ENCODE data around the gene BCCIP. TPM values are rescaled to one million over a fixed set of nuclear protein-coding genes. Genes with fewer than 3 reads are reported as not detected.
A peak's percentile ranks its signal among the peaks of the same experiment; 100 is the strongest.

BCCIP gene
- total and polyA plus RNA-seq, 2 of the 8 experiments (the other 6 are each of a cell fraction or from before 2014, with no cell fraction given) = 33.9 to 120 TPM

DNA sequence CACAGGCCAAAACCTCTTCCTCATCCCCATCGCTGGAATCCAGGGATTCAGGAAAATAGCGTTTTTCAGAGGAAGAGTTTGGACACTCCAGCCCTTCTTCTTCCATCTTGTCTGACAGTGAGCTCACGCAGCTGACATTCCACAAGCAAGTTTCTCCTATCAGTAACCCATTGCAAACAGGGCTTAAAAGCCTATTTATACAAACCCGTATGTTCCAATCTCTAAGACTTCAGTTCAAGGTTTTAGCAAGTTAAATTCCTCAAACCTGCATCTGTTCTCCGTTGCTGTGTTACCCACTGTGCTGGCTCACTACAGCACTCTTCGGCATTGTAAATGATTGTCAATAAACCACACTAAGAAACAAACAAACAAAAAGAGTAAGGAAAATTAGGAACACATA is 57.4 kb downstream of the BCCIP start:
- Histone ChIP-seq H4K91ac (replicated peaks; ENCODE audit: insufficient read length, low read length) (peak overlapping the region; percentile 10), H2BK5ac (ENCODE audit: low read depth, low read length) (no peak overlapping the region; the same call in 1 of the 2 replicates), H3K9ac (replicated peaks in 1 of 4; ENCODE audit: extremely low read depth in 1 of 4, low read depth in 3 of 4, low read length in 3 of 4) (peak overlapping the region in 2 of 4 experiments; percentile 14 to 15; a peak in 1 of 7 replicates), H2BK20ac (ENCODE audit: low read length) (peak overlapping the region; percentile 86; the same call in 1 of the 2 replicates), H3K27me3 (replicated peaks in 1 of 4; ENCODE audit: control insufficient read depth in 3 of 4, extremely low read depth in 1 of 4, insufficient read depth in 3 of 4, low read length in 3 of 4) (no peaks in the 10 kb centered on the region; a peak in 1 of 7 replicates), H3K79me1 (ENCODE audit: low read depth, low read length) (no peaks in the 10 kb centered on the region; the same call in none of the 2 replicates), H2BK12ac (ENCODE audit: low read depth, low read length) (peak overlapping the region; percentile 86; the same call in 1 of the 2 replicates), H3K4me2 (ENCODE audit: insufficient read depth in 1 of 2, low read depth in 2 of 2, low read length in 2 of 2) (peak overlapping the region; percentile 56 to 70), H3K23me2 (ENCODE audit: low read depth, low read length) (no peaks in the 10 kb centered on the region; the same call in 1 of the 2 replicates), H3K14ac (ENCODE audit: insufficient read length) (no peak overlapping the region), H3K4ac (replicated peaks; ENCODE audit: insufficient read length, low read depth, low read length) (no peak overlapping the region), H3K36me3 (ENCODE audit: control insufficient read depth in 2 of 4, insufficient read depth in 4 of 4, low read length in 3 of 4) (peaks cover 0 to 11% (median 3%) of the 10 kb centered on the region in 4 experiments; a peak in 4 of 8 replicates), H3K4me3 (ENCODE audit: extremely low read depth in 1 of 4, insufficient read depth in 2 of 4, low read depth in 3 of 4, low read length in 4 of 4) (peak overlapping the region in 2 of 4 experiments; percentile 20 to 47; a peak in 4 of 8 replicates), H3K79me2 (ENCODE audit: control insufficient read depth in 1 of 2, insufficient read depth in 2 of 2, low read length in 2 of 2) (no peaks in the 10 kb centered on the region), H3K18ac (ENCODE audit: extremely low read depth, low read length) (peak overlapping the region; percentile 40), H4K8ac (ENCODE audit: extremely low read depth, insufficient read depth, low read length) (no peak overlapping the region), H3K27ac (ENCODE audit: low read depth, low read length) (no peak overlapping the region; the same call in 1 of the 2 replicates), H3K4me1 (replicated peaks in 1 of 4; ENCODE audit: control insufficient read depth in 3 of 4, insufficient read depth in 4 of 4, low read length in 3 of 4) (peaks cover 2 to 19% (median 7%) of the 10 kb centered on the region in 4 experiments), H3K23ac (ENCODE audit: insufficient read length) (no peak overlapping the region), H4K5ac (ENCODE audit: insufficient read length, low read depth, low read length) (no peak overlapping the region), H3K9me3 (ENCODE audit: insufficient read depth in 2 of 2, low read depth in 1 of 2, low read length in 1 of 2) (peaks cover 8 to 12% of the 10 kb centered on the region in 2 experiments), H2BK15ac (ENCODE audit: low read length) (no peak overlapping the region), H2BK120ac (replicated peaks; ENCODE audit: low read depth, low read length) (peak overlapping the region; percentile 80), H3K56ac (replicated peaks; ENCODE audit: insufficient read length, low read depth, low read length) (no peak overlapping the region), H4K20me1 (replicated peaks in 1 of 2; ENCODE audit: control insufficient read depth in 1 of 2, insufficient read depth in 2 of 2, low read length in 2 of 2) (no peaks in the 10 kb centered on the region), H2AK5ac (ENCODE audit: low read depth, low read length) (peak overlapping the region; percentile 75; the same call in 1 of the 2 replicates), H2AFZ (ENCODE audit: low read length) (no peak overlapping the region)
- TF ChIP-seq SIN3A (conservative IDR thresholded peaks at IDR 0.05 in 1 of 2, IDR thresholded peaks at IDR 0.05 in 1 of 2; ENCODE audit: low read depth in 1 of 2, low read length in 2 of 2) = peak in 1 of 2 experiments; percentile 59; a peak in 1 of 4 replicates
- no peak for TF ChIP-seq EZH2 (IDR thresholded peaks at IDR 0.05; ENCODE audit: low read depth, low read length, severe bottlenecking)
- peak; percentile 1 for TF ChIP-seq ASH2L (IDR thresholded peaks at IDR 0.05; ENCODE audit: low read length)
- 29% methylated on average over 6 of the region's 6 CpGs; no CpG with 5 or more reads in 1 of the 2 experiments for WGBS, 2 experiments (ENCODE audit: extremely low coverage in 1 of 2, insufficient coverage in 1 of 2, insufficient read length in 1 of 2, insufficient replicate concordance in 2 of 2, low coverage in 1 of 2, low lambda C conversion rate in 2 of 2, missing lambda C conversion rate in 1 of 2)
- CTCF ChIA-PET (ENCODE audit: partially characterized antibody) = no interaction called here
- POLR2A ChIA-PET (ENCODE audit: partially characterized antibody) = interaction anchor here (1.0 kb wide), 1 partner anchor 21 kb away, joined by 4 read pairs; no protein-coding TSS in a partner anchor
- no peak for DNase-seq (ENCODE audit: low read depth in 1 of 2, low spot score in 2 of 2)
- no peak for FAIRE-seq

Data from H1 (cell line).